T follicular helper cell (primary cell): ENCODE data around the gene SMIM23.

Experiments
- DNase-seq: peaks from one replicate; pipeline ENCODE4 v3.0.0-alpha.2; 2020; ENCODE audit warnings: low read depth

SMIM23 gene

DNA sequence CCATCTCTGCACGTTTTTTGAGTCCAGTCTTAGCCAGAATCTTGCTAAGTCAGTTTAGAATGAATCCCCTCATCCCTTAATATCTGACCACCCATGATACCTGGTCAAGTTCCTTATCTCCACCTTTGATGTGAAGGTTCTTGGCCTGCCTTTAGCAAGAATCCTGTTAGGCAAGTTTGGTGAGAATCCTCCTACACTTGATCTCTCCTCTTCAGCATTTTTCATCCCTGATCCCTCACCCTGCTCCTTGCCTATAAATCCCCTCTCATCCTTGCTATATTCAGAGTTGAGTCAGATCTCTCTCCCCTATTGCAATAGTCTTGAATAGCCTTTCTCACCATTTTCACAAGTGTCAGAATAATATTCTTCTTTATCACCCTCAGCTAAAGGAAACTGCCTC is 31.0 kb downstream of the SMIM23 start:
- no peak for DNase-seq

DNA sequence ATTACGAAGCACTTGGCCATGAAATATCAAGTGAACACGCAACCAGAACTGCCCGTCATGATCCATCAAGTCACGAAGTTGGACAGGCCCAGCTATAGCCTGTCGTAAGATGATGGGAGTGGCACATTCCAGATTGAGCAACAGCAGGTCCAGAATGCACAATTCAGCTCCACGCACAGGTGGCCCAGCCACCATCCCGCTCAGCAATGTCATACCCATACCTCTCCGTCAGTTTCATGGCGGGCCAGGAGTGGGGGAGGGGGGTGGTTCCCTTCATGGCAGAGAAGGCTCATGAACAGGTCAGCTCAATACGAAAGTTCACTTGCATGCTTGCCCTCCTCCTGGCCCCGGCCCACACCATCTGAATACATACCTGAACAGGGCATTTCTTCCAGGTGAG is 34.9 kb downstream of the SMIM23 start:
- DNase-seq = no peak

DNA sequence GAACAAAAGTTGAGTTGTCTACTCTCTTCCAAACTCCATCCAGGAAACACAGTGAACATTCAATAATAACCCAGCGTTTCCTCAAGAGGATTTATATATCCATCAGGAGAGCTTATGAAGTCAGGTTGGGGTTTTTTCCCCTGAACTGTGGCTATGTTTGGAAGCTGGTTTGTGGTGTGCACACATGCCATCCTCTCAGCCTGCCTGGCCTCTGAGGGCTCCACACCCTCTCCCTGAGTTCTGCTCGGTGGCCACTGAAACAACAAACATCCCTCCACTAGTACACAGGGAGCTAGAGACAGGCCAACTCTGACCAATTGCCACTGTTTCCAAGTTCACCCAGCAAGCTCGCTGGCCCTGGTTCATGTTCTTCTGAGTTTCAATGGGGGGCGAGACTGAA is 35.7 kb downstream of the SMIM23 start:
- DNase-seq = no peak

DNA sequence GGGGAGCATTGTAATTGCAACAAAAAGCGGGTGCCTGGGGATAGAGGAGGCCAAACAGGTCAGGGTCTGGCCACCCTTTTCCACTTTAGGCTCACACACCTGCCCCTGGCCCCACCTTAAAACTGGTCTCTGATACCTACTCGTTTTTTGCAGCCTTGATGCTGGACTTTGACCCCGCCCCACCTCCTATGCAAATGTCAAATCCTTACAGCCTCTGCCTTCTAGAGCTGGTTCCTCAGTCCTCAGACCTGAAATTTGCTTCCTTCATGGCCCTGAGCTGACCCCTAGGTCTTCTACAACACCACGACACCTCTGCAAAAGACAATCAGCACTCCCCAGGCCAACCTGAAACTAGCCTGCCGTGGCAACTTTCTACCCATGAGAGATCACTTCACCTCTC is 37.7 kb downstream of the SMIM23 start:
- DNase-seq = no peak

DNA sequence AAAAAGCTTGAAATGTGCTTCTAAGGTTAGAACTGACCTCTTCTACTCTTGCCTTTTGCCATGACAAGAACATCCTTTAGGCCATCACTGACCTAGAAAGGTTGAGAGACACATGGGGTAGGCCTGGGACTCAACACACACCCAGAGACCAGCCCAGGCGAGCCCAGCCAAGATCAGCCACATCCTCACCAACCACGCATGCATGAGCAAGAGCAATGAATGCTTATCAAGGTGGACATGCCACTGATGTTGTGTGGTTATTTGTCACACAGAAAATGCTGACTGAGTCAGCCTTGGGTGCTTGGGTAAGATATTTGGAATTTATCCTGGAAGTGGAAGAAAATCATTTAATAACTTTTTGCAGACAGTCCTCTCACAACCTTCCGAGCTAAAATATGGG is 39.4 kb downstream of the SMIM23 start:
- no peak for DNase-seq

DNA sequence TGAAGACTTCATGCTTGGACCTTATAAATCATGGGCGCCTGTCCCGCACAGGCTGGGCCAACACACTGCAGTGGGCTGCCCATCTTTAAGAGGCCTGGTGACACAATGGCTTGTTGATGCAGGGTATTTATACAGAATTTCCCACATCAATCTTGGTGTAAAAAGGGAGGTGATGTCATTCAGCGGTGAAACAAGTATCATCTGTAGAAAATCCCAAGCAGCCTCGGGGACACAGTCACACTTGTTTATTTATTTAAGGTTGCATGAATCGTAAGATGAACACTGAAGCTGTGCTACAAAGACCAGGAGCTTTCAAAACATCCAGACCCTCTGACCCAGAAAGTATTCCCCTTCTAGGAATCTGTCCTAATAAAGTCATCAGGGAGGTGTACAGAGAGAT is 40.5 kb downstream of the SMIM23 start:
- no peak for DNase-seq

DNA sequence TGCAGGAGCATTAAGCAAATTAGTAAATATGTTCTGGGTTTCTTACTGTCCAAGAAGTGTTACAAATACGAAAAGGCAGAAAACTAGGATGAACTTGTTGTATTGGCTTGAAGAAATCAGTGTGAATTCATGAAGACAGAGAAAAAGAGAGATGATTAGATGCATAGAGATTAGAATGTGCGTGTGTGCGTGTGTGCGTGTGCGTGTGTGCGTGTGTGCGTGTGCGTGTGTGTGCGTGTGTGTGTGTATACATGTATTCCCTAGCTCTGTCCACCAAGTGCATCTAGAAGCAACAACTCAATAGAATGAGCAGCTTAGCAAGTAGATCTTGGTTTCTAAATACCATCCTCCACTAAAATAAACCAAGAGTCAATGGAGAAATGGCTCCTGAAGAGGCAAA is 41.5 kb downstream of the SMIM23 start:
- no peak for DNase-seq

DNA sequence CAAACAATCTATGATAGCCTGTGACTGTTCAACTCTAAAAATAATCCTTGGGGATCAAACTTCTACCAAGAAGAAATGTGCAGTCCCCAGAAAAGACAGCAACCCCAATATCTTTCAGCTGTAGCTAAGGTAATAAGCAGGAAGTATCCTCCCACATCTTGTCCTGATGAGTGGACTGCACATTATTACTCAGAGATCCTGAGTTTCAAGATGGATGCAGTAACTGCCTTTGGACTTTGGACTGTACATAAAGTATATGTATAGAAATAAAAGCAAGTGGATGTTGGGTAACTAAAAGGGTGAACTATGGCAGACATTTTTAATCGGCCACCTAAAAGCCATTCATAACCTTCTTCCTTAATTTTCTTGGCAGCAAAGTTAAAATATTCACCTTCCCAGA is 45.1 kb downstream of the SMIM23 start:
- no peak for DNase-seq

DNA sequence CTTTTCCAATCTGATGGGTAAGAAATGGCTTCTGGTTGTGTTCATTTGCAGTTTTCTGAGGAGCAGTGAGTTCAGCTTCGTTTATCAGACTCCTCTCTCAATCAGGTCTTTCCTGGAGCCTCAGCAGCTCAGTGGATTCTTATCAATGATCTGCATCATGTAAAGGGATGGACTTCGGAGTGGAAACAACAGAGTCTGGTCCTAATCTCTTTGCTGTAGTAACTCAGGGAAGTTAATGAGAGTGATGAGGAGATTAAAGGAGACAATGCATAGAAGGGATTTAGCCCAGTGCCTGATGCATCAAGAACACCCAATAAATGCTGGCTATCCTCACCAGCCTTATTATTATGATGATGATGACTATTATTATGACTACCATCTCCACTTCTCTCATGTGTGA is 47.2 kb downstream of the SMIM23 start:
- no peak for DNase-seq

DNA sequence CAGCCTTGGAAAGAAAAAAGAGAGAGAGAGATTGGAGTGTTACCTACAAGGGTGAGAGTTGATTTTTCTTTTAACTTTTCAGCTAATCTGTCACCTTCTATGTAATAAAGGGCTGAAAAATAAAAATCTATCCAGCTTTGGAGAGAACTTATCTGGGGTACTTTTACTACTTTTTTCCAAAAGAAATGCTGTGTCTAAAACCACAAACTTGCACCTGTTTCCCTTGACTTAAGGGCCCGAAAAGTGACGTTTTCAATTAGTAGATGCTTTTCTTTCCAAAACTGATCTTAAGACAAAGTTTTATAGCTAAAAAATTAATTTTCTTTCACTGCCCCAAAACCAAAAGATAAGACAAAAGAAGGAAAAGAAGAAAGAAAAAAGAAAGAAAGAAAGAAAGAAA is 48.8 kb downstream of the SMIM23 start:
- DNase-seq = no peak

DNA sequence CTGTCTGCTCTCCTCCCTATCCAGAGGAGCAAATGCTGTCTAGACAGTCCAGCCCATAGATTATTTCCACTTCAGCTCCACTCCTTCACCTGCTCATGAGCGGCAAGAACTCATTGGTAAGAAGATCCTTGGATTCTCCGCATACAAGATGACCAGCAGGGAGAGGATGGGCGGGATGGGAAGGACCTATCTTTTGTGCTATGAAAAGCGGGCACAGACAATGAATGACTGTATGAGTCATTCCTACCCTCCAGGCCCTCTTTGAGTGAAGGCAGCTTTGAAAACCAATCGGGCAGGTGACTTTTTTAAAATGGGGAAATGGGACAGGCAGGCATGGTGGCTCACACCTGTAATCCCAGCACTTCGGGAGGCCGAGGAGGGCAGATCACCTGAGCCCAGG is 49.4 kb downstream of the SMIM23 start:
- DNase-seq = no peak

DNA sequence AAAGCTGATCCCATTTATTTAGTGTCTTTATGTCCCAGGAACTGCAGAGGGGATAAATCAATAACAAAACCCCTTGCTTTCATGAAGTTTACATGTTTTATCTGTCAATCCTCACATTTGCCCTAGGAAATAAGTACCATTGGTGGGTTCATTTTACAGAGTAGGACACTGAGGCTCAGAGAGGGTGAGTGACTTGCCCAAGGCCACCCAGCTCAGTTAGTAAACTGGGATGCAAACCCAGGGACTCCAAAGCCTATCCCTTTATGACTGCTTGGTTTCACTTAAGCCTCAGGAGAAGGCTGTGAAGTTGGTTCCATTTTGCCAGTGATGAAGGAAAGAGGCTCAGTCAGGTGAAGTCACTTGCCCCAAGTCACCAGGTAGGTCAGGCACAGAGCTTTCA is 51.9 kb downstream of the SMIM23 start:
- DNase-seq = no peak

DNA sequence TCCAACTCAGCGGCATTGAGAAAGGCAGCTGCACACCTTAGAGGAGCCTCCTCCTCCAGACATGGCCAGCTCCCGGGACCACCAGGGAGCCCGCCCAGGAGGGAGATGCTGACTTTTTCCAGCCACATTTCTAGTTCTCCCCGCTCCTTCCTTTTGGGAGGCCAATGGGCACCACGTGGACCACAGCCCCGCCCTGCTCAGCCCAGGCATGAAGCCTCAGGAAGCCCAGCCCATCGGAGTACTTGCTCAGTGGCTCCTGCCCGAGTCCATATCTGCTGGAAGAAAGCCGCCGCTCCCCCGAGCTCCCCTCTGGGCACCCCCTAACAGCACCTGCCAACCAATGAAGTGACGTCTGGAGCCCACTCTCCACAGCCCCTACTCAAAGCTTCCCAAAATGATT is 52.4 kb downstream of the SMIM23 start:
- no peak for DNase-seq

DNA sequence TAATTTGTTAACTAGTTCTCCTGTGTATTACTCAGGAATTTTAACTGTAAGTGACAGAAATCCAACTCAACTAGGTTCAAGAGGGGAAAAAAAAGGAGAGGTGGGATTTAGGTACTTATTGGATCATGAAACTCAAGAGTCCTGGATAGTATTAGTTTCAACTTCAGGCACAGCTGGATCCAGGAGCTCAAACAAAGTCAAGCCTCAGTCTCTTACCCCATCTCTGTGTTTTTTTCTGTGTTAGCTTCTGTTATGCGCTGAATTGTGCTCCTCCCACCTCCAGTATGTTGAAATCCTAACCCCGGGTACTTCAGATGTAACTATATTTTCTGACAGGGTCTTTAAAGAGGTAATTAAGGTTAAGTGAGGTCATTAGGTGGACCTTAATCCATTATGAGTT is 53.5 kb downstream of the SMIM23 start:
- no peak for DNase-seq

DNA sequence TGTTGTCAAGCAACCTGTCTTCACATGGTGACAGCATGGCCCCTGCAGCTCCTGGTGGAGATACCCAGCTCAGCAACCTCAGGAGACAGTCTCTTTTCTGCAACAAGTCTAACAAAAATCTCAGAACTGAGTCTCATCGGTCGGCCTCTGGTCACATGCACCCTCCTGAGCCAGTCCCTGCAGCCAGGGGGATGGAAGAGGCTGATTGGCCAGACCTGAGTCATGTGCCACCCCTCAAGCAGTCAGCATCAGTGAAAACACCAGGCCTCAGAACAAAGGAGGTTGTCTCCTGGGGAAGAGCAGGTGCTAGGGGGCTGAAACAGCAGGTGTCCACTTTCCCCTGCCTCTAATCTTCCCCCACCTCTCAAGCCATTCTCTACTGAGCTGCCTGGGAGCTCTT is 54.4 kb downstream of the SMIM23 start:
- DNase-seq = no peak
